Smooth muscle cell of the umbilical artery (primary cell): ENCODE measurements around the gene SNX33. TPM values are rescaled to one million over a fixed set of nuclear protein-coding genes. Genes with fewer than 3 reads are reported as not detected.

ENCODE experiments used
- total RNA-seq: library from RNA; depleted of rRNA; stranded (reverse); fragments of >200 nt; gene quantifications from 2 replicates; pipeline ENCODE4 v1.2.3, GENCODE V29; 2014

SNX33 gene
- total RNA-seq = 19.6 and 22.1 TPM in 2 replicates

GRCh38 chr15:75647370-75648155 is at the start of gene SNX33:
Gene SNX33 (plus strand): TSS chr15:75647912. CDS start chr15:75649103, 1,191 bp downstream.

GRCh38 chr15:75625542-75626347 is 22.0 kb upstream of the SNX33 start, which contains the start of gene SNUPN:
Gene SNUPN (minus strand): TSS chr15:75625725. CDS start chr15:75621051, 4,674 bp downstream.

GRCh38 chr15:75639709-75640482 is 7.8 kb upstream of the SNX33 start, which contains the start of gene IMP3:
Gene IMP3 (minus strand): TSS chr15:75640224. CDS start chr15:75640168, 56 bp downstream.

Other genes with a start within 250 kb of the SNX33 start
- 18.4 and 27.6 TPM in 2 replicates for gene SIN3A, start 196.2 kb upstream of the SNX33 start, total RNA-seq
- gene PTPN9, start 68.6 kb upstream of the SNX33 start, total RNA-seq = 16.6 and 26.1 TPM in 2 replicates
- gene SNUPN, start 22.2 kb upstream of the SNX33 start, total RNA-seq = 28.1 and 29.7 TPM in 2 replicates
- 57.8 and 97.7 TPM in 2 replicates for gene IMP3, start 7.7 kb upstream of the SNX33 start, total RNA-seq
- gene CSPG4, start 64.9 kb downstream of the SNX33 start, total RNA-seq = 63.0 and 213 TPM in 2 replicates
- 72.2 and 77.8 TPM in 2 replicates for gene UBE2Q2, start 195.5 kb downstream of the SNX33 start, total RNA-seq